NOMO-1 treated with dmso at 0.1 percent for 144 hours (cell line): Measurements from ENCODE around the gene ADAMTSL1.

Experiments used
- DNase-seq: peaks from one replicate; lab custom pipeline; 2025; ENCODE audit not compliant: unreplicated experiment; lab: John Stamatoyannopoulos, UW

Gene ADAMTSL1

DNA sequence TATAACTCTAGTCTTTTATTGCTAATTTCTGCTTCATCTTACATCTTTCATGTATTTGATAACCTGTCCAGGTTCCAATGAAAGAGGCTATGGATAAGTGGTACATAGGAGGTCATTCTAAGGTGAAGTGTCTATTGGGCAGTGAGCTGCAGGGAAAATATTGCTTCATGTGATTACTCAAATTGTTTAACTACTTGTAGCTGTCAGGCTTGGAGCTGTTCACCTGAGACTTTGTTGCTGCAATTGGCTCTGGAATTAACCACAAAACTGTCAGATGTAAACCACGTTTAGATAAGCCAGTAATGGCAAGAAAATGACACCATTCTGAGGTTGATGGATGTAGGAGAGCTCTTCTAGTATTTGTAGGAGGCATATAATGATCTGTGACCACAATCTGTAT lies 26.0 kb downstream of the ADAMTSL1 start:
- DNase-seq, result no peak

DNA sequence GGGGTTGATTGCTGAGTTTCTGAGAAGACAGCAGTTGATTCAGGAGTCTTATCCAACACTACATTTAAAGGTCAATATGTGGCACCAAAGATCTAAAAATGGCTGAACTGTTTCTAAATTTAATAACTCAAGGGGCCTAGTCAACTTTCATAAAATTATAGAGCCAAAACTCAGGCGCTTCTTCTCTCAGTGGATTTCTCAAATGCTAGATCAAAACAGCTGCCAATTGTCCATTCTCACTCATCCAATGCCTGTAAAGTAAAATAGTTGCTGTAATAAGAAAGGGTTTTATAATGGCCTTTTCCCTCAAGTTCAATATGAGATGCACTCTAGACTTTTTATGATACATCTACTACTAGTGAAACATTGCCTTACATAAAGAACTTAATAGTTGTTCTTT lies 26.5 kb downstream of the ADAMTSL1 start:
- no peak for DNase-seq

GRCh38 chr9:18501949-18502348 lies 28.0 kb downstream of the ADAMTSL1 start:
- DNase-seq, result no peak

DNA sequence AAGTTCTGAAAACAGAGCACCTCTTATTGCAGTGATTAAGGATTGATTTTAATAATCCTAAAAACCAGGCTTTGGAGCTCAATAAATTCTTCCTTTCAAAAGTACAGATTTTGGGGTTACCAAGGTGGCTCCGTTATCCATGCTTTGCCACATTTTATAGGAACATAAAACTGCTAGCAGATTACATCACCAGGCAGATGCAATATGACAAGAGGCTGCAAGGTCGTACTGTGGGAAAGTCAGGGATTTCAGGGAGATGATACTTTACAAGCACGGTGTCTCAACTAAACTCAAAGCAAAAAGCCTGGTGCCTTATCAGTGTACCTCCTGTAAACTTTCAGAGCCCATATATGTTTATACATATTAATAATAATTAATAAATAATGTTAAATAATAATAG lies 28.6 kb downstream of the ADAMTSL1 start:
- DNase-seq, result no peak

GRCh38 chr9:18504707-18505106 lies 30.8 kb downstream of the ADAMTSL1 start:
- DNase-seq, result no peak

GRCh38 chr9:18507151-18507550 lies 33.2 kb downstream of the ADAMTSL1 start:
- DNase-seq, result no peak

DNA sequence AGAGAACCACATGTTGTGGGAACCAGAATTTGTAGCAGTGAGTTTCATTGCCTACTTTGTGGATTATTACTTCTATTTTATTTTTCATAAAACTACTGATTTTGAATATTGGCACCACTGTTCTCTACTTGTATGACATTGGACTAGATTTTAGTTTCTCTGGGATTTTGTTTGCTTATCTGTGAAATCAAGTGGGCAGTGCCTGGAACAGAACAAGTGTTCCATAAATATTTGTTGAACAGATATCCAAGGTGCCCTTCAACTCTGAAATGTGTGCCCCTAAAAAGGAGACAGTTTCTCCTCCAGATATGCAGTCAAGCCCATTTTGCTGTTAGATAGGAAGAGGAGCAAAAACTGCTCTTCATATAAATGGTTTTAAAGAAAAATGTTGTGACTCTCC lies 42.6 kb downstream of the ADAMTSL1 start:
- DNase-seq, result no peak

DNA sequence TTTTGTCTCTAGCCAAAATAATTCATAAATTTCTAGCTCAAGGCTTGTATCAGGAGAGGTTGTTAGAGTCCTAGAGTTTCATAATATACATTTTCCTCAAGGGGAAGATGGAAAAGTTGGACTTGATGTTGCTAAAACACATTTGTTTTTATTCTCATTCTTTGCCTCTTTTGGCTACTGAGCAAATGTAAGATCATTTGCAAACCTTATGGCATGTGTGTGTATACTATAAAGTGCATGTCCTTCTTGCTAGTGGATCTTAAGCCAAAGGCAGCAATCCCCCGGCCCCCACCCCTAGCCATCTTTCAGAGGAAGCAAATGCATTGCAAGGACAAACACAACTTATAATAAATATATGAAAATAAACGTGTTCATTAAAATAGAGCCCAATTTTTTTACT lies 43.0 kb downstream of the ADAMTSL1 start:
- DNase-seq, result no peak

DNA sequence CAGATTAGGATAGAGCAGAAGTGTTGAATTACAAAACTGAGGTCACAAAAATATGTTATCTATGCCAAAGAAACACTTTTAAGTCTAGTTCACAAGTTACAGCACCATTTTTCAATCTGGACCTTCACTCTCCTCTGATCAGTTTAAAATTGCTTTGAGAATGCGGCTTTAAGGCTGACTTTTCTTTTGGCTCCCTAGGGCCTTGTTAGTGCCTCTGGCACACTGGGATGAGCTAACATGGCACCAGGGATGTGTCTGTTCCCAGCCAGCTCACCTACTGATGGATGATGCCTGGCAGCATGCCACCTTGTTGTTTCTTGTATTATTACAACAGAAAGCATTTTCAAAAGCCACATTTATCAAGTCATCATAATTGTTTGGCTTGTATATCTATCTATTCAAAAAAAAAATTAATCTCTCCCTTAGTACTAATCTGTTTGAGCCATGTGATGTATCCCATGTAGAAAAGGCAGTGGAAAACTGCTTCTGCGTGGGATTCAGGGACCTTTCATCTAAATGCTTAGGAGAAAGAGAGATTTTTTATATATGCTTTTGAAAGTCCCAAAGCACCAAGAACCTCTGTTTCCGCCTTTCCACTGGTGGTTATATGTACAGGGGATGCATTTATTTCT lies 46.6 kb downstream of the ADAMTSL1 start:
- DNase-seq, result no peak

- no peak for DNase-seq
These were observed 52.7 kb downstream of the ADAMTSL1 start for GRCh38 chr9:18526685-18527084.

- no peak for DNase-seq
These were observed 57.4 kb downstream of the ADAMTSL1 start for GRCh38 chr9:18531136-18532065.

- no peak for DNase-seq
These were observed 60.7 kb downstream of the ADAMTSL1 start for GRCh38 chr9:18534611-18535010.

DNA sequence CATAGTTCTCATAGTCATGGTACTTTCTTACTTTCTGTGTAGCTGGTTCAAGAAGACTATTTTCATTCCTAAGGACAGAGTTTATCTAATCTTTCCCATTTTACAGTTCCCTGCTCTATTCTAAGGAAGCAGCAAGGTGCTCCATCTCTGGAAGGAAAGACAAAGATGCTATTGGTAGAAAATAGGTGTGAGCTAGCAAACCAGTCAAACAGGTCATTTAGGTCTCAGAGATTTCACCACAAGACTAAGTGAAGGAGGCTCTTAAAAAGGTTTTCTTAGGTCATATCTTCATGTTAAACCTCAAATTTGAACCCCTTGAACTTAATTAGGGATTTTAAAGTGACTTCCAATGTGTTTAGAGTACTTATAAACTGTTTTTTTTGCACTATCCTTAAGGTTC lies 62.6 kb downstream of the ADAMTSL1 start:
- DNase-seq, result no peak

DNA sequence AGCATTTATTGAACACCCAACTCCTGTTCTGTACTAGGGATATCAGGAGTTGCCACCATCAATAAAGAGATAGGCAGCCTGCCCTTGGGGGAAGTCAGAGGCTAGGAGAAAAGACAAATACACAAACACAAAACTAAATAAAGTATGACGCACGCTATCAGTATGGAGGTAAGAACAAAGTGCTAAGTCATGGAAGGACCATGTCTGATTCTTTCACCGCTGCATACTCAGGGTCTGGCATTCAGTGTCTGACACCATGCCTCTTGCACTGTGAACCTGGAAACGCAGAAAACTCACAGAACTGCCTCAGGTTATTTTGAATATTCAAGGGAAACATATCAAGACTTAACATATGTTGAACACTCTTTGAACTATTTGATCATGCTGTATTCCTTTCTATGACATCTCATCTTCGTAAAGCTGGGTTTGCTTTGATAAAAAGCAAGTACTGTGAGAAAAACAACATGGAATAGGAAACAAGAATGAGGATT lies 65.3 kb downstream of the ADAMTSL1 start:
- no peak for DNase-seq

- DNase-seq, result no peak
These were observed 69.0 kb downstream of the ADAMTSL1 start for GRCh38 chr9:18542837-18543405.

DNA sequence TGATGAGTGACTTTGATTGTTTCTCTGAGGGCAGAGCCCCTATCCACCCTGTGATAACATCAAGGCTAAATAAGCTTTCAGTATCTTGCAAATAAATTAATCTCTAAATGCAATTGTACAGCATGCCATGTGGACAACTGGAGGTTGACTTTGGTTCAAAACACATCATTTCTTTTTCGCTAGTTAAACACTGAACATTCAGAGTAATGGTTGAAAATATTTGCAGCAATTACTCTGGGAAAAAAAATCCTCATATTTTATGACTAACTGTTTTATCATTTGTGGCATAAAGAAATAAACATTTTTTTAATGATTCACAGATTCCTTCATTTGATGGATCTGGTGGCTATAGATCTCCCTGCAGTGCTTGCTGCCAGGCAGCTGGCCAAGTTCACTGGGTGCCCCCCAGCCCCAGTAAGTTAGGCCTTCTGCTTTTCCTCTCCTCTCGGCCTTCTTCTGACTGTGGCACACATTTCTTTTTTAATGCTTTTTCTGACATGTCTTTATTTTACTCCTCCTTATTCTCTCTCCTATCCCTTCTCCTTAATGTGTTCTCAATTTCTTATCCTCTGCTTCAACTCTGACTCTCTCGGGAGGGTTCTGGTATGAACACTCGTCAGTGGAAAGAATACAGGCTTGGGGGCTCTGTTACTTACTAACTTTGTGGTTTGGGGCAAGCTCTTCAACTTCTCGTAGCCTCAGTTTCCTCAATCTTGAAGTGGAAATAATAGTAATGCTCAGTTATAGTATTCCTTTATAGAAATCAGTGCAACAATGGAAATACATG lies 69.6 kb downstream of the ADAMTSL1 start:
- no peak for DNase-seq

- no peak for DNase-seq
These were observed 70.5 kb downstream of the ADAMTSL1 start for GRCh38 chr9:18544456-18544855.

DNA sequence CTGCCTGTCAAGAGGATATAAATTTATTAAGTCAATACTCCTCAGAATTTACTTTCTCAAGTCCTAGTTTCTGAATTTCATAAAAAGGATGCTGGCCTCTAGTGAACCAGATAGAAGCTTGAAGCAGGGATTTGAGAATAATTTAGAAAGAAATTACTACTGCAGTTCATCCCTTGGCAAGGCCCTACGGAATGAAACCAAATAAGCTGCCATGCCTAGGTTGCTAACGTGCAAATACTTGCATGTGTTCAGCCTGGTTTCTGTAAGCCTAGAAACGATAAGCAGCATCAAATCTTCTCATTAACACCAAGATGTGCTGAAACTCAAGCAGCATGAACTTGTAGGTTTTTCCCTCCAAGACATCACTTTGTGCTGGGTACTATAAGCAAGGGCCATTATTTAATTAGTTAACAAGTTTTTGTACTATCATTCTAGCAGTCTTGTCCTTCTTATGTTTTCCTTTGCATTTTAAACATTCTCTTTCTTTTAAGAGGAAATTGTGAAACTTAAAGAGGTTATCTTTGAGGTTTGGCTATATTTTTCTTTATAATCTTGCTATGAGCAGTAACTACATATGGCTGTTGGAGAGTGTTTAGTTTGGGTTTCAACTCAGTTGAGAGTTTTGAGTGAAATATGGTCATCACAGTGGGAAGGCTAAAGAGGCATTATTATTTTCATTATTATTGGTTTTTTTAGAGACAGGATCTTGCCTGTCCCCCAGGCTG lies 71.8 kb downstream of the ADAMTSL1 start:
- no peak for DNase-seq

- no peak for DNase-seq
These were observed 74.5 kb downstream of the ADAMTSL1 start for GRCh38 chr9:18548456-18548855.

DNA sequence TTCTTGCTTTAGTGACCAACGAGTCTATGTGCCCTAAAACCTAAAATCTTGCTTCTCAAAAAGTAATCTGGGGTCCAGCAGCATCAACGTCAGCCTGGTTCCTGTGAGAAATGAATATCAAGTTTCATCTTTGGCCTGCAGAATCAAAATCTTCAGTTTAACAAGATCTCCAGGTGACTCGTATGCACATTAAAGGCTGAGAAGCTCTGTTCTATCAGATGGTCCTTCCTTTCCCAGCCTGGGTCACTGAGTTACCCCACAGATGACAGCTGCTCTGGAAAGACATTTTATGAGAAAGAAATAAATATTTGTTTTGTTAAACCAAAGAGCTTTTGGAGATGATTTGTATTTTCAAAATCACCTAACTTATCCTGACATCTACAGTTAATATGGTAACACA lies 75.8 kb downstream of the ADAMTSL1 start:
- no peak for DNase-seq

- DNase-seq, result no peak
These were observed 76.3 kb downstream of the ADAMTSL1 start for GRCh38 chr9:18550286-18550685.
